ENCODE results near the gene MAD2L1BP.

Gene MAD2L1BP

GRCh38 chr6:43683708-43684455 is 48.2 kb downstream of the MAD2L1BP start:
- no peak for DNase-seq (ENCODE audit: low read depth in 2 of 2)

GRCh38 chr6:43687079-43687436 is 51.4 kb downstream of the MAD2L1BP start:
- no peak for DNase-seq (ENCODE audit: low read depth in 2 of 2)

GRCh38 chr6:43687437-43688347 is 52.1 kb downstream of the MAD2L1BP start, which contains the start of gene MRPS18A:
Gene MRPS18A, minus strand, starts transcription at chr6:43687791. Its CDS starts 12 bp downstream, at chr6:43687779.
- DNase-seq (ENCODE audit: low read depth in 2 of 2), result peak; percentile 50 to 59

GRCh38 chr6:43689421-43689820 is 53.8 kb downstream of the MAD2L1BP start:
- DNase-seq (ENCODE audit: low read depth in 2 of 2), result no peak
